DND-41 (cell line): ENCODE data around the gene EML1.

ENCODE experiments used
- CTCF ChIP-seq: IDR thresholded peaks from 2 replicates; pipeline ENCODE4 v1.5.1; 2012; ENCODE audit warnings: borderline replicate concordance, low read length, moderate library complexity, mild to moderate bottlenecking; ENCODE audit not compliant: poor library complexity, severe bottlenecking; ENCODE audit errors: extremely low read depth
- EZH2 ChIP-seq: IDR thresholded peaks from 3 replicates; pipeline ENCODE4 v1.6.1; 2012; ENCODE audit warnings: borderline replicate concordance, low read depth, mild to moderate bottlenecking, moderate library complexity, low read length, inconsistent platforms; ENCODE audit not compliant: severe bottlenecking

- no peak for TF ChIP-seq CTCF
- no peak for TF ChIP-seq EZH2
Measured at GRCh38 chr14:99805757-99806439, 12.7 kb downstream of the EML1 start.
